HG03095 (cell line): Measurements from ENCODE around the gene PRDM8.
A peak's percentile ranks its signal among the peaks of the same experiment; 100 is the strongest.

Experiments
- ATAC-seq: cut with Tn5 transposase; IDR thresholded peaks from one replicate; pipeline ENCODE4 v1.9.1; 2021; ENCODE audit warnings: moderate library complexity; ENCODE audit not compliant: unreplicated experiment

Gene PRDM8

GRCh38 chr4:80199947-80200346, 2.6 kb downstream of the PRDM8 start:
- ATAC-seq = no peak

GRCh38 chr4:80201252-80202151, 4.2 kb downstream of the PRDM8 start:
- no peak for ATAC-seq

- ATAC-seq = peak; percentile 69
These were observed 4.9 kb downstream of the PRDM8 start for GRCh38 chr4:80202190-80202711.

- peak; percentile 45 for ATAC-seq
These were observed 5.6 kb downstream of the PRDM8 start for GRCh38 chr4:80202741-80203553.

GRCh38 chr4:80204433-80205011, 7.2 kb downstream of the PRDM8 start:
- ATAC-seq = no peak

- ATAC-seq = no peak
These were observed 8.8 kb downstream of the PRDM8 start for GRCh38 chr4:80206111-80206510.

GRCh38 chr4:80206521-80207171, 9.3 kb downstream of the PRDM8 start:
- no peak for ATAC-seq

- ATAC-seq = no peak
These were observed 9.9 kb downstream of the PRDM8 start for GRCh38 chr4:80207172-80207583.

- no peak for ATAC-seq
These were observed 10.4 kb downstream of the PRDM8 start for GRCh38 chr4:80207664-80208063.

GRCh38 chr4:80208610-80209339, 11.5 kb downstream of the PRDM8 start:
- ATAC-seq = no peak

GRCh38 chr4:80209340-80209701, 12.0 kb downstream of the PRDM8 start:
- no peak for ATAC-seq

GRCh38 chr4:80210549-80210948, 13.2 kb downstream of the PRDM8 start:
- no peak for ATAC-seq

GRCh38 chr4:80213117-80213815, 16.0 kb downstream of the PRDM8 start:
- no peak for ATAC-seq

- ATAC-seq = peak; percentile 62
These were observed 18.2 kb downstream of the PRDM8 start for GRCh38 chr4:80215449-80216052.

- no peak for ATAC-seq
These were observed 18.9 kb downstream of the PRDM8 start for GRCh38 chr4:80216100-80216761.

GRCh38 chr4:80219301-80220025, 22.2 kb downstream of the PRDM8 start:
- no peak for ATAC-seq

GRCh38 chr4:80220711-80221110, 23.4 kb downstream of the PRDM8 start:
- ATAC-seq = no peak

- ATAC-seq = no peak
These were observed 23.9 kb downstream of the PRDM8 start for GRCh38 chr4:80221161-80221560.
